ENCODE measurements around the gene ST8SIA5.

DNA sequence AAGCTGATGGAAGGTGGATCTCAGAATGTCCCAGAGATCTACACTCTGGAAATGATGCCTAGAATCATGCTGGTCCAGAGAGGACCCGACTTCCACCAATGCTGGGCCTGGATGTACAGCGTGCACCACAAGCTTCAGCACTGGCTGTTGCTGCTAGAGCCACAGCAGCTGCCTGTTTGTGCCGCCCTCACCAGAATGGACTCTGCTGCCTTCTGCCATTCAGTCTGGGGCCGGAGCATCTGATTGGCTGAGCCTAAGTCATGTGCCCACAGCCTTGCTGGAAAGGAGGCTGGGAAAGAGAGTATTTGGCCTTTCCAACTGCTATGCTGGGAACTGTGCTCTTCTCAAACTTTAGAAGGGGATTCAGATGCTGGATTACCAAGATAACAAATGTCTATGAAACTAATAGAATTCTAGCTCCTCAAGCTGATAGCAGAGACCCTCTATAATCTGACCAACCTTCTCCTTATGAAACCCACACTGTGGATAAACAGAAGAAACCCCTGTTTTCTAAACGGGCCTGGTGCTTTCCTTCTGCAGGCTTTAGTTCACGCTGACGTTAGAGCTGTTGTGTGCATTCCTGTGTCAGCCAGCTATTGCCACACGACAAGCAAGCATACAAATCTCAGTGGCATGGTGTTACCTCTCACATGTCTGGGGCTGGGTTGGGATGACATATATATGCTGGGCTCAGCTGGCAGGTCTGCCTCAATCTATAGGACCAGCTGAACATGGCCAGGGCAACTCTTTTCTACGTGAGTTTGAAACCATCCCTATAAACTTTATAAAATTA, 95.7 kb downstream of the ST8SIA5 start:
- TF ChIP-seq, protein P1, sequence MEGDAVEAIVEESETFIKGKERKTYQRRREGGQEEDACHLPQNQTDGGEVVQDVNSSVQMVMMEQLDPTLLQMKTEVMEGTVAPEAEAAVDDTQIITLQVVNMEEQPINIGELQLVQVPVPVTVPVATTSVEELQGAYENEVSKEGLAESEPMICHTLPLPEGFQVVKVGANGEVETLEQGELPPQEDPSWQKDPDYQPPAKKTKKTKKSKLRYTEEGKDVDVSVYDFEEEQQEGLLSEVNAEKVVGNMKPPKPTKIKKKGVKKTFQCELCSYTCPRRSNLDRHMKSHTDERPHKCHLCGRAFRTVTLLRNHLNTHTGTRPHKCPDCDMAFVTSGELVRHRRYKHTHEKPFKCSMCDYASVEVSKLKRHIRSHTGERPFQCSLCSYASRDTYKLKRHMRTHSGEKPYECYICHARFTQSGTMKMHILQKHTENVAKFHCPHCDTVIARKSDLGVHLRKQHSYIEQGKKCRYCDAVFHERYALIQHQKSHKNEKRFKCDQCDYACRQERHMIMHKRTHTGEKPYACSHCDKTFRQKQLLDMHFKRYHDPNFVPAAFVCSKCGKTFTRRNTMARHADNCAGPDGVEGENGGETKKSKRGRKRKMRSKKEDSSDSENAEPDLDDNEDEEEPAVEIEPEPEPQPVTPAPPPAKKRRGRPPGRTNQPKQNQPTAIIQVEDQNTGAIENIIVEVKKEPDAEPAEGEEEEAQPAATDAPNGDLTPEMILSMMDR (IDR thresholded peaks at IDR 0.05; ENCODE audit: low read depth, low read length, poor library complexity, severe bottlenecking): no peak
- TF ChIP-seq EZH2phosphoT487 (IDR thresholded peaks at IDR 0.05; ENCODE audit: borderline replicate concordance, low read length): no peak
